Inferior parietal cortex (tissue), 1 donor: ENCODE results near the gene NDOR1.

ENCODE experiments used
- DNase-seq: peaks from one replicate; pipeline ENCODE4 v3.0.0-alpha.2; 2016; ENCODE audit errors: extremely low spot score

The NDOR1 gene

DNA sequence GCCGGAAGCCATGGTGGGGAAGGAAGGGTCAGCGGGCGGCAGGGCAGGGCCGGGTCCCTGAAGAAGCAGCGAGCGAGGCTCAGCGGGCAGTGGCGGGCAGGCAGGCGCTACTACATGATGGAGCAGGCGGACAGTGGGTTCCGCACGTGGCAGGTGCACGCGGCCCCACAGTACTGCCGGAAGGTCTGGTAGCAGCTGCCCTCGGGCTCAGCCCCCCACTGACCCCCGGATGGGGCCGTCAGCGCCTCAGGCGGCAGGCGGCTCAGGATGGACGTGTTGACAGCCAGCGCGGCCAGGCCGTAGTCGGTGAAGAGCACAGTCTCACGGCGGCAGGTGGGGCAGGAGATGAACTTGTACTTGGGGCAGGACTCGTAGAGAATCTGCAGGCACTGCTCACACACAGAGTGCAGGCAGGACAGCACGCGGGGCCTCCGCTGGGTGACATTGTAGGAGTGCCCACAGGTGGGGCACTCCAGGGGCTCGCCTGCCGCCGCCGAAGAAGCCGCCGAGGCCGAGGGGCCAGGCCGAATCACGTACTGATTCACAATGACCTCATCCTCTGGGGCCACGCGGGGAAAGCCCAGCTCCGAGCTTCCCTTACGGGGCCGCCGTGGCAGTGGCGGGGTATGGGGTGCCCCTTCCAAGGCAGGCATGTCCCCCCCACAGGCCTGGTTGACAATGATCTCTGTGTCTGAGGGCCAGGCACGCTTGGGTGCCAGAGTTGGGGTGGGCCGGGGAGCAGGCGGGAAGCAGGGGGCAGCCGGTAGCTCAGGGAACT, 15.0 kb downstream of the NDOR1 start:
- no peak for DNase-seq

DNA sequence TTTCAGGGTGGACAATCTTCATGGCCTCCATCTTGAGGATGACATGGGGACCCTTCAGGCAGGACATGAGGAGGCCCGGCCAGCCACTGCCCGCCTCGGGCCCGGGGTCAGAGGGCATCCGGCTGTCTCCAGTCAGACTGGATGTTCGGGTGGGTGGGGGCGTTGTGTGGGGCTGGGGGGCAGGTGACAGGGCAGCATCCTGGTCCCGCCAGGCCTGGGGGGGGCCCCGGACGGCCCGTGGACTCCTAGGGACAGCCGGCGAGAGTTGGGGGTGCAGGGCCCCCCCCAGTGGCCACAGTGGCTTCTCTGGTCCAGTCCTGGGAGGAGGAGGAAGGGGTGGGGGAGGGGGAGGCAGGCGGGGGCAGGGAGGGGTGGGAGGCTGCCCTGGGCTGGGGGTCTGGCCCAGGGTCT, 15.6 kb downstream of the NDOR1 start:
- no peak for DNase-seq

DNA sequence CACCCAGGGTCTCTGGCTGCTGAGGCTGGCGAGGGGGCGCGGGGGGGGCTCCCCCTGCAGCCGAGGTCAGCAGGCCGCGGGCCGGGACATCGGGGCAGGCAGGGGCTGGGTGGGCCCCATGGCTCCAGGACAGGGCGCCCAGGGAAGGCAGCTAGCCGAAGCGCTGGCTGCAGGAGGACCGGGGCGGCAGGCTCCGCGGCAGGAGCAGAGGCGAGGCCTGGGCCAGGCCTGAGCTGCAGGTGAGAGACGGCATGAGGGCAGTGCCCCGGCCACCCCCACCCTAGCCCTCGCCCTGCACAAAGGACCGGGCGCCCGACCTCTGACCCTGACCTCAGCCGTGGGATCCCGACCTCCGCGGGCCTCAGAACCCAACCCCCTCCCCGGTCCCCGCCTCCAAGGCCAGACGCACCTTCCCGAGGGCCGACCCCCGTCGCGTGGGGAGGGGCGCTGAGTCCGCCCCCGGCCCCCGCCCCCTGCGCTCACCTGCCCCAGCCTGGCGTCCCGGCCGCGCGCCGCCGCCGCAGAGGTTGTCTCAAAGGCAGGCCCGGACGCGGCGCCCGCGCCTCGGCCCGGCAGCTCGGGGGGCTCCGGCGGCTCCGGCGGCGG, 16.1 kb downstream of the NDOR1 start:
- no peak for DNase-seq

DNA sequence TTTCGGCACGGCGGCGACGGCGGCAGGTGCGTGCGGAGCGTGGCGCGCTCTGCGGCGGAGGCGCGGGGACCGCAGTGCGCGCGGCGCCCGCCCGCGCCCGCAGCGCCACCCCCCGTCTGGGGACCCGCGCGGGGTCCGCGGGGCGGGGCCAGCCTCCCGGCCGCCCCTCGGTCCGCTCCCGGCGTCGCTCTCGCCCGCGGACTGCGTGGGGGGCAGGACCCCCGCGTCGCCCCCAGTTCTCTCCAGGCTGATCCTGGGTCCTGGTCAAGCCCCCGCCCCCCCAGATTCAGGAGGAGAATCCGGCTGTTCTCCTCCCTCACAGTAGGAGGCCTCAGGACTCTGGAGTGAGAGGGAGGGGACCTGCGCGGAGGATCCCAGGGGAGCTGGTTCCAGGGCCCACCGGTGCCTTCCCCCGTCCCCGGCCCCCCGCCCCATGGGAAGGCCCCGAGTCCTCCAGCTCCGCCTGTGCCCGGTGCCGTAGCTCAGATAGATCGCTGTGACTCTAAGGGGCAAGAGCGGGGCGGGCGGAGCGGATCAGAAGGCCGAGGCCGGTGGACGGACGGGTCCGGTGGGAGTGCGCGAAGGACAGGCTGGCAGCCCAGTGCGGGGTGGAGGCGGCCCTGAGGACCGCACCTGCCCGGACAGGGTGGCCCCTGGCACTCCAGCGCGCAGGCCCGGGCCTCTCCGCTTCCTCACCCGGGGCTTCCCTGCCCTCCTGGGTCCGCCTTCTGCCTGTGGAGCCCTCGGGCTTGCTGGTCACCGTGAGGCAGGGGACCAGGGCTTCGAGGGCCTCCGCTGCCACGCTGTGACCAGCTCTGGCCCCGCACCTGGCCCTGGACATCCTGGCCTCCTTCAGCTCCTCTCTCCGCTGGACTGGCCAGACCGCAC, 16.9 kb downstream of the NDOR1 start, which contains the start of gene RNF208:
TSS of gene RNF208 (minus strand) at position 51 of the 888 bp plus-strand sequence. CDS start 1,028 bp downstream, outside the sequence.
- DNase-seq, result no peak

DNA sequence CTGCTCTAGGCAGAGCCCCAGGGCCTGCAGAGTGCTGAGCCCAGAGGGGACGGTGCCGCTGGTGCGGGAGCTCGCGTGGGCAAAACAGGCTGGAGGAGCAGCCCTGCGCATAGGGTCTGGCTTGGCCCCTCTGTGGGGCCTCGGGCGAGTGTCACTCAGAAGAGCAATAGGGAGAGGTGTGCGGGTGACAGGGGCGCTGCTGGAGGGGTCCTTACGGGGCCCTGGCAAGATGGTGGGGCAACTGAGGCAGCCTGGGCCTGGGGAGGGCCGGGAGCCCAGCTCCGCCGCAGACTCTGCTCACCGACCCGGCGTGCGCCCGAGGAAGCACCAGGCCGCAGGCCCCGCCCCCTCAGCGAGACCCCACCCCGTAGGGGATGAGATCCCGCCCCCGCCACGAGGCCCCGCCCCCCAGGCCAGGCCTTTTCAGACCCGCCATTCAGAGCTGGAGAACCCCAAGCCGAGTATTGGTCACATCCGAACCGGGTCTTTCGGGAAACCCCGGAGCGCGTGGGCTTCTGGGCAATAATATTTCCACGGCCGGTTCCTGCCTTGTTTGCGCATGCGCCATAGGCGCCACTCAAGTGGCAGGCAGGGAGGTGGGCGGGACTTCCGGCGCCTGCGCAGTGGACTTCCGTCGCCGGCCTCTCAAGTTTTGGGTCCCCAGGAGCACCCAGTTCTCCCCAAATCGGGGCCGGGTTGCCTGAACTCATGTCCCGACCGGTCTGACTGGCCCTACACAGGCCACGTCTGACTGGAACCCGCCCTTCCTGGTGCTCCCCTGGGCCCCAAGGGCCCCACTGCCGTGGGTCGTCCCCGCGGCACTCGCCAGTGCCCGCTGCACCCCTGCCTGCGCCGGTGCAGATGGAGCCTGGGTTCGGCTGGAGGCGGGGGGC, 17.8 kb downstream of the NDOR1 start:
- peak; percentile 97 for DNase-seq

DNA sequence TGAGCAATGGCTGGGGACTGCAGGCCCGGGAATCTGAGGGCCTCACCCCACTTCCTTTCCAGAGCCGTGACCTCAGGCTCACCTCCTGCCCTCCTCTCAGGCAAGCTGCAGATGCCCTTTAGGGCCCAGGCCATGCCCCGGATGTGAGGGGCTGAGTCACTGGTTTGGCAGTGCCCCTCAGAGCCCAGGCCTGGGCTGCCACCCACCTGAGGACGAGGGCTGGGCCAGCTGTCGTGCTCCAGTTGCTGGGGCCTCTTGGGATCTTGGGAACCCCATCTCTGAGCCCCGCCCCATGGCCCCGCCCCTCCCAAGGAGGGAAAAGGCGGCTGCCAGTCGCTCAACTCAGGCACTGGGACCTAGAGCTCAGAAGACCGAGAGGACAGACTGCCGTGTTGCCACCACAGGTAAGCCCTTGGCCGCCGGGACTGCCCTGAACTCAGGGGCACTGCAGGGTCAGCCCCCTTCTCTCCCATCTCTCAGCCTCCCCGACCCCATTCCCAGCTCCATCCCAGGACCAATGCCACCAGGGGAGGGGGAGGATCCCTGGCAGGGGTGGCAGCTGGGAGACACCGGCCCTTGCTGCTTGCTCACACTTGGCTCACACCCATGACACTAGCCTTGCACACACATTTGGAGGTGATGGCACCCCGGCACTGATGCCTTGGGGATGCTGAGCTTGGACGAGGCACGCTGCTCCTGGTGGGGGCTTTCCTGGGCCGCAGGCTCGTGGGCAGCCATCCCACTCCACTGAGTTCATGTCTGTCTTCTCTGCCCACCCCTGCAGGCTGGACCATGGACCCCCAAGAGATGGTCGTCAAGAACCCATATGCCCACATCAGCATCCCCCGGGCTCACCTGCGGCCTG, 19.6 kb downstream of the NDOR1 start, which contains the start of gene CYSRT1:
TSS of gene CYSRT1 (plus strand) at position 345 of the 865 bp plus-strand sequence. CDS start at position 793, 448 bp downstream.
- DNase-seq, result no peak

DNA sequence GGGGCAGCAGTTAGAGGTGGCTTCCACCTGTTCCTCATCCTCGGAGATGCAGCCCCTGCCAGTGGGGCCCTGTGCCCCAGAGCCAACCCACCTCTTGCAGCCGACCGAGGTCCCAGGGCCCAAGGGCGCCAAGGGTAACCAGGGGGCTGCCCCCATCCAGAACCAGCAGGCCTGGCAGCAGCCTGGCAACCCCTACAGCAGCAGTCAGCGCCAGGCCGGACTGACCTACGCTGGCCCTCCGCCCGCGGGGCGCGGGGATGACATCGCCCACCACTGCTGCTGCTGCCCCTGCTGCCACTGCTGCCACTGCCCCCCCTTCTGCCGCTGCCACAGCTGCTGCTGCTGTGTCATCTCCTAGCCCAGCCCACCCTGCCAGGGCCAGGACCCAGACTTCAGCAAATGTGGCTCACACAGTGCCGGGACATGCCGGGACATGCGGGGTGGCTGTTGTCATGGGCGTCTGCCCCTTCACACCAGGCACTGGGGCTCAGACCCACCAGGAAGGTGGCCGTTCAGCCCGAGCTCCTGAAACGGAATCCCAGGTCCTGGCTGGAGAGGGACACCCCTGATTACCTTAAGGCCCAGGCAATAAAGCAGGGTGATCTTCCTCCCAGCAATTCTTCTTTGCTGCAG, 20.3 kb downstream of the NDOR1 start:
- no peak for DNase-seq

DNA sequence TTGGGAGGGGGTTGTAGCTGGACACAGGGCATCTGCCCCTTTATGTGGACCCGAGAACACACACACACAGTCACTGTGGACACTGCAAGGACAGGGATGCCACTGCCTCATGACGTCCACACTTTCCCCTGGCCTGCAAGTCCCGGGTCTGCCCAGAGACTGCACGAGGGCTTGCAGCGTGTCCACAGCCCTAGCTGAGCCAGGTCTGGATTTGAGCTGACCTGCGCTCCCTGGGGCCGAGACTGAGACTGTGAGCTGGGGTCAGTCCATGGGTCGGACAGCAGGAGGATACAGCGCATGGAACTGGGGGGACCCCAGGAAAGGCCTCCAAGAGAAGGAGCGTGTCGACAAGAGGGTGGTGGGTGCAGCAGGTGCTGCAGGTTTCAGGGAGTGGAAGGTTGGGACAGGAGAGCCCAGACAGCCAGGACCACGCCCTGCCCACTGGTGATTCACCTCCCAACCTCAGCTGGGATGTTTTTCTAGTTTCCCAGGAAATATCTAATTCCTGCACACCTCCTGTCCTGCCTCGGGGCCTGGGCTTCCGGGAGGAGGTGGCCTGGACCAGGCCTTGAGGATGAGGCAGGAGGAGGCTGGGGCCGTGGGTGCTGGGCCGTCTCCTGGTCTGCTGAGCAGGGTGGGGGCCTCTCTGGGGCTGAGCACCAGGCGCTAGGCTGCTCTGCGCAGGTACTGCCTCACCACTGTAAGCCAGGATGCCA, 21.0 kb downstream of the NDOR1 start:
- no peak for DNase-seq

DNA sequence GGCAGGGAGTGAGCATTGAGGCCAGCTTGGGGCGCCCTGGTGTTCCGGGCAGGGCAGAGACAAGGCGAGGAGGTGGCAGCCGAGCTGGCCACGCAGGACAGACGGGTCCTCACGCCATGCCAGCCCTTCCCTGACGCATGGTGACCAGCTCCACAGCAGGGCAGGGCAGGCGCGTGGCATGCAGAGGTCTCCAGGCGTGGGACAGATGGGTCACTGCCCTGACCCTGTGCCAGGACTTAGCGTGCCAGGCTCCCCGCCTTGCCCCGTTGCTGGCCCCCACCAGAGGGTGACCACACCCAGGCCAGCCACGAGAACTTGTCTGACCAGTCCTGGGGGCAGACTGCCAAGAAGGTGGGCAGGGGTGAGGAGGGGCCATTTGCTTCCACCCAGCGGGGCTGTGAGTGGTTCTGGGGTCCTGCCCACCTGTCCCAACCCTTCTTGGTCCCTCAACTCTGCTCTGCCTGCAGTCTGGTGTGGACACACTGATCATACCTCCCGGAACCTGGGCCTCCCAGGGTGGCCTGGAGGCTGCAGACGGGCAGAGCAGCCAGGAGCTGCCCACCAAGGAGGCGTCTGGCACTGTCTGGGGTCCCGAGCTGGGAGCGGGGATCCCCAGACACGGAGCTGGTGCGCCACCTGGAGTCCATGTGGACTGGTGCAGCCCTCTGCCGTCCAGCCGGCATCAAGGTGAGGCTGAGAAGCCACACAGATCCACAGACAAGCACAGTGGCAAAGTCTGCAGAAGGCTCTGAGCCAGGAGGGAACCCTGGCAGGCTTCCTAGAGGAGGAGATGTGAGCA, 21.8 kb downstream of the NDOR1 start, which contains the start of gene RNF224:
TSS of gene RNF224 (plus strand) at position 449 of the 799 bp plus-strand sequence. CDS start 834 bp downstream, outside the sequence.
- DNase-seq, result peak; percentile 68

DNA sequence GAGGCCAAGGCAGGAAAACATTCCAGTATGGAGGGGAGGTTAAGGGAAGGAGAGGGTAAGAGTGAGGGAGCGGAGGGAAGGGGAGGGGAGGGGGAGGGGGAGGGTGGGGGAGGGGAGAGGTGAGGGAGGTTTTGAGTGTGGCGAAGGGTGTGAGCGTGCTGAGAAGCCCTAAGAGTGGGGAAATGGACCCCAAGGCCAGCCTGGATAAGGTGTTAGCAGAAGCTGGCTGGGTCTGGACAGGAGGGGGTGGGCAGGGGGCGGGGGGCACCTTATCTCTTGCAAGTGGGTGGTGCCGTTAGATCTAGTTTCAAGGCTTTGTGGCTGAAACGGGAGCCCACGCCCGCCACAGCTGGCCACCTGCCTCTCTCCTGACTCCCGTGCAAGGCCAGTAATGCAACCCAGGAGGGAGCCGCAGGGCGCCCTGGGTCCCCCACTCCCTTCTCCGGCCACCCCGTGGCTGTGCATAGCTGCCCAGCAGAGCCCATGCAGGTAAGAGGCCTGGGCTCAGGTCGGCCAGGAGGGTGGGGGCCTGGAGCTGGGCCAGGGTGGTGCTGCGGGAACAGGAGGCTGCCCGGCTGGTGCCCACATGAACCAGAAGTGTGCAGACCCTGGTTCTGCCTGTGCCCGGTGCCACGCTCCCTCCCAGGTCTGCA, 22.5 kb downstream of the NDOR1 start:
- no peak for DNase-seq

DNA sequence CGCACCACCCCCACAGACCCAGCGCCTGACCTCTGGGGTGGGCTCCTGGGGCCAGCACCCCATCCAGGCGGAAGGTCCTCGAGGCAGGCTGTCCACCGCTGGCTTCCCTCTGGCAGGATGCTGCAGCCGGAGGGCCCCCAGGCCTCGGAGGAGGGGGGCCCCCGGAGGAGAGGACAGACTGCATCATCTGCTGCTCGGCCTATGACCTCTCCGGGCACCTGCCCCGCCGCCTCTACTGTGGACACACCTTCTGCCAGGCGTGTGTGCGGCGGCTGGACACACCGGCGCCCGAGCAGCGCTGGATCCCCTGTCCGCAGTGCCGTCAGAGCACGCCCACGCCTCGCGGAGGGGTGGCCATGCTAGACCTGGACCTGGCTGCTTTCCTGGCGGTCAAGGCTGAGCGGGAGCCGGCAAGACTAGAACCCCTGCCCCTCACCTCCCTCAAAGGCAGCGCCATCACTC, 23.0 kb downstream of the NDOR1 start:
- no peak for DNase-seq

DNA sequence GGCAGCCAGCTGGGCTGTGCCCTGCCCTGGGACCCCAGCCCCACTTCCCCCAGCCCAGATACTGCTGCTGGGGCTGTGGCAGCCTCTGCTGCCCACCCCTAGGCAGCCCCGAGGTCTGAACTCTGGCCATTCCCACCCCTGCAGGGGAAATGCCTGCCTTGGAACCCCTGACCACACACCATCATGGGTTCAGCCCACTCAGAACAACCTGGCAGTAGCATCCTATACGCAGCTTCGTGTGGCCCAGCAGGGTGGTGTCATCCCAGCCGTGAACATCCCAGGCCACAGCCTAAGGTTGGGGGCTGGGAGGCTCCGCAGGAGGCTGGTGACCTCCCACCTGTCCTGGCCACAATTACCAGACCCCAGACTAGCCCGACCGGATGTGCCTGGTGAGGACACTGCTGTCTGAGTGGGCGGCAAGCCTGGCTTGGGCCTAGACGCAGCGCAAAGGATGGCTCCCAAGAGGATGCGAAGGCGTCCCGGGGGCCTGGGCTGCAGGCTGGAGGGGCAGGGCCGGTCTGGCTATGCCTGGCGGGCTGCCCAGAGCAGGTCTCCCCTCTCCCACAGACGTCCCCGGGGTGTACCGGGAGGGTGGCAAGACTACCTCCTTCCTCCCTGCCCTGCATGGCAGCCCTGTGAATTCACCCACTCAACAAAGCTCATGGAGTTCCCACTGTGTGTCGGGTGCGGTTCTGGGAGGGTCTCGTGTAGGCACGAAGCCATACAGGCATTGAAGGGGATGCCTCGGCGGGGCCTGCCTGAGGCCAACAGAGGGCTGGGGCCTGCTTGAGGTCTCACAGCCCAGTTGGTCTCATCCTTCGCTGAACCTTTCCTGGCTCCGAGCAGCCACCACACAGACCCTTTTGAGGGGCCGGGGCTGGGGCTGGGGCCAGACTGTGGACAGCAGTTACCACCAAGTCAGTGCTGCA, 23.7 kb downstream of the NDOR1 start:
- no peak for DNase-seq

DNA sequence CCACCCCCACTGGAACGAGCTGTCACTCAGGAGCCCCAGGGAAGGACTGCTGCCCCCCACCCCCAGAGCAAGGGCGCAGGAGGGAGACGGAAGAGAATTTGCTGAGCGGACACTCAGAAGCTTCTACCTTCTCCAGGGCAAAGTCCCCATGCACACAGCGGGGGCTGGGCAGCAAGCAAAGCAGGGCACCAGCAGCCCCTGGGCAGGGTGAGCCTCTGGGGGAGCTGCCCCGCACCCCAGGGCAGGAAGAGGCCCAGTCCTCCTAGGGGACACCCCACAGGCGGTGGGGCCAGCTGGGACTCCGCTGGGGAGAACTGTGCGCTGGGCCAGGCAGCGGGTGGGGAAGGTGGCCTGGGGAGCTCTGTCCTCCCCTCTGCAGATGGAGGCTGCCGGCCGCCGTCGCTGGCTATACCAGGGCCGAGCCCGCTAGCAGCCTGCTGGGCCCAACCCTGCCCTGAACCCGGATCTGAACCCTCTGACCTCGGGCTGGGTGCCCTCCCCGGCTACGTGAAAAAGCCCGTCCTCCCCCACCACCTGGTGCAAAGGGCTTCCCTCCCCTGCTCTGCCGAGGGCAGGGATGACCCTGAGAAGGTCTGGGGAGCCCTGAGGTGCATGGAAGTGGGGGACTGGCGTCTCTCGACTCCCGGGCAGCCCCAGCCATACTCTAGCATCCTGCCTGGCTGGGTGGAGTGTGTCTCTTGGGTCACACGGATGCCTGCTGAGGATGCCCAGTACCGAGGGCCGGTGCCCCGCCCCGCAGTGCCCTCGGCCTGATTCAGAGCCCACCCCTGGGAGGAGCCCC, 24.6 kb downstream of the NDOR1 start:
- DNase-seq, result no peak

DNA sequence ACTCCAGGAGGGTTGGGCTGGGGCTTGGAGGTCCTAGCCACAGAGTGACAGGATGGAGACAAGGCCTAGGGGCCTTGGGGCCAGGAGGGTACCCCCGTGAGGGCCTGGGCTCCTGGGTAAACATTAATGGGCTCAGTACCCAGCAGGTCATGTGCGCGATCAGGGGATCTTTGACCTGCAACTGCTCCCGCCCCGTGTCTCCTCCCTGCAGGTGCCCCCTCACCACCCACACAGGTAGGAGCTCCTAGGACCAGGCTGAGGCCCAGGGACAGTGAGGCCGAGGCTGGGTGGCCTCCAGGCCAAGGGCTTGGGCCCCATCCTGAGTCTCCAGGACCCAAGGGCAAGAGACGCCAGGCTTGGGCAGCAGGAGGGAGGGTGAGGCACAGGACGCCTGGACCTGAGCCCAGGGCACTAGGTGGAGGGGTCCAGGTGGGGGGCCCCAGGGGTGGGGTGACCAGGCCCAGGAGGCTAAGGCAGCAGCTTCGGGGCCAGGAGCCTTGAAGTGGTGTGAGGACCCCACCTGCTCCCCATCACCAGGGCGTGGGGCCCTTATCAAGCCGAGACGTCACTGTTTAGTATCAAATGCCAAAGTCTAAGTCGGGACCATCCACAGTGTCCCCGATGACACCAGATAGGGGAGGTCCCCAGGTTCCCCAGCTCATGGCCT, 25.3 kb downstream of the NDOR1 start, which contains the start of gene SLC34A3:
TSS of gene SLC34A3 (plus strand) at position 197 of the 667 bp plus-strand sequence. CDS start 802 bp downstream, outside the sequence.
- no peak for DNase-seq
